HEK293T (cell line): ENCODE data around the gene TSEN54.

Experiments
- ARNT ChIP-seq: fragments of 450-650 bp; IDR thresholded peaks from 2 replicates; pipeline ENCODE4 v1.6.1; 2017; ENCODE audit warnings: mild to moderate bottlenecking
- BHLHE40 ChIP-seq: fragments of 450-650 bp; IDR thresholded peaks from 2 replicates; pipeline ENCODE4 v1.6.1; 2016; ENCODE audit warnings: mild to moderate bottlenecking, moderate library complexity, borderline replicate concordance
- CTBP1 ChIP-seq: fragments of 450-650 bp; IDR thresholded peaks from 2 replicates; pipeline ENCODE4 v1.6.1; 2016; ENCODE audit warnings: borderline replicate concordance
- FOXA1 ChIP-seq: fragments of 450-650 bp; IDR thresholded peaks from 2 replicates; pipeline ENCODE4 v1.6.1; 2016; ENCODE audit warnings: mild to moderate bottlenecking
- FOXK2 ChIP-seq: fragments of 450-650 bp; IDR thresholded peaks from 2 replicates; pipeline ENCODE4 v1.6.1; 2016; ENCODE audit warnings: mild to moderate bottlenecking
- FOXM1 ChIP-seq: fragments of 450-650 bp; IDR thresholded peaks from 2 replicates; pipeline ENCODE4 v1.6.1; 2017; ENCODE audit warnings: mild to moderate bottlenecking, borderline replicate concordance
- HDGF ChIP-seq: fragments of 450-650 bp; IDR thresholded peaks from 2 replicates; pipeline ENCODE4 v1.6.1; 2017; ENCODE audit warnings: antibody characterized with exemption, borderline replicate concordance
- L3MBTL2 ChIP-seq: fragments of 450-650 bp; conservative IDR thresholded peaks from 2 replicates; pipeline ENCODE4 v1.6.1; 2016; ENCODE audit warnings: mild to moderate bottlenecking
- LEF1 ChIP-seq: fragments of 450-650 bp; IDR thresholded peaks from 2 replicates; pipeline ENCODE4 v1.6.1; 2017; ENCODE audit warnings: mild to moderate bottlenecking, borderline replicate concordance
- NFRKB ChIP-seq: fragments of 450-650 bp; IDR thresholded peaks from 2 replicates; pipeline ENCODE4 v1.6.1; 2016; ENCODE audit warnings: mild to moderate bottlenecking, moderate library complexity
- SP1 ChIP-seq: fragments of 450-650 bp; IDR thresholded peaks from 2 replicates; pipeline ENCODE4 v1.6.1; 2017
- SUZ12 ChIP-seq: fragments of 450-650 bp; IDR thresholded peaks from 2 replicates; pipeline ENCODE4 v1.6.1; 2016; ENCODE audit warnings: mild to moderate bottlenecking
- TF ChIP-seq, protein P1 (sequence below): fragments of 450-650 bp; IDR thresholded peaks from 2 replicates; pipeline ENCODE4 v1.6.1; 2016

- TF ChIP-seq FOXM1 = no peak
- TF ChIP-seq ARNT = no peak
- TF ChIP-seq, protein P1, sequence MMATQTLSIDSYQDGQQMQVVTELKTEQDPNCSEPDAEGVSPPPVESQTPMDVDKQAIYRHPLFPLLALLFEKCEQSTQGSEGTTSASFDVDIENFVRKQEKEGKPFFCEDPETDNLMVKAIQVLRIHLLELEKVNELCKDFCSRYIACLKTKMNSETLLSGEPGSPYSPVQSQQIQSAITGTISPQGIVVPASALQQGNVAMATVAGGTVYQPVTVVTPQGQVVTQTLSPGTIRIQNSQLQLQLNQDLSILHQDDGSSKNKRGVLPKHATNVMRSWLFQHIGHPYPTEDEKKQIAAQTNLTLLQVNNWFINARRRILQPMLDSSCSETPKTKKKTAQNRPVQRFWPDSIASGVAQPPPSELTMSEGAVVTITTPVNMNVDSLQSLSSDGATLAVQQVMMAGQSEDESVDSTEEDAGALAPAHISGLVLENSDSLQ = no peak
- no peak for TF ChIP-seq FOXK2
- no peak for TF ChIP-seq FOXA1
- no peak for TF ChIP-seq HDGF
- no peak for TF ChIP-seq BHLHE40
- no peak for TF ChIP-seq SUZ12
- TF ChIP-seq L3MBTL2 = no peak
- no peak for TF ChIP-seq LEF1
- no peak for TF ChIP-seq NFRKB
- TF ChIP-seq CTBP1 = no peak
- no peak for TF ChIP-seq SP1
Observed at GRCh38 chr17:75557075-75557851, 40.9 kb downstream of the TSEN54 start.
